H1 (cell line): ENCODE measurements around the gene RXFP4. TPM values are rescaled to one million over a fixed set of nuclear protein-coding genes. Genes with fewer than 3 reads are reported as not detected.

Experiments used
- CTCF ChIA-PET: fragments of 300-600 bp; sonication (Branson Sonifier 250); formaldehyde crosslinking; loops from one replicate; lab custom pipeline; 2021; ENCODE audit not compliant: partially characterized antibody; lab: Charles Lee
- POLR2A ChIA-PET: fragments of 300-600 bp; sonication (Branson Sonifier 250); formaldehyde crosslinking; loops from one replicate; lab custom pipeline; 2021; ENCODE audit warnings: inconsistent platforms; ENCODE audit not compliant: partially characterized antibody; lab: Charles Lee
- DNase-seq, 2 experiments: peaks; one replicate each; pipeline versions ENCODE4 v3.0.0 to v3.0.0-alpha.2; 2010 to 2022; ENCODE audit warnings: low spot score in 2 of 2, low read depth in 1 of 2, mixed read lengths in 1 of 2
- FAIRE-seq: peaks from 2 replicates; lab custom pipeline; 2011; peaks lifted over from hg19 to GRCh38; lab: Jason Lieb, UNC
- H2AFZ ChIP-seq: 2 replicates; pipeline ENCODE4 v1.8.1; 2012; ENCODE audit warnings: low read length, inconsistent platforms
- H2AK5ac ChIP-seq: 2 replicates; pipeline ENCODE4 v1.6.1; 2013; ENCODE audit warnings: low read depth, low read length
- H2BK120ac ChIP-seq: replicated peaks from 2 replicates; pipeline ENCODE3; 2013; ENCODE audit warnings: low read depth, low read length, inconsistent platforms
- H2BK12ac ChIP-seq: 2 replicates; pipeline ENCODE4 v1.6.1; 2013; ENCODE audit warnings: low read depth, low read length
- H2BK15ac ChIP-seq: 2 replicates; pipeline ENCODE4 v1.6.1; 2013; ENCODE audit warnings: low read length
- H2BK20ac ChIP-seq: 2 replicates; pipeline ENCODE4 v1.6.1; 2013; ENCODE audit warnings: low read length
- H2BK5ac ChIP-seq: 2 replicates; pipeline ENCODE4 v1.6.1; 2013; ENCODE audit warnings: low read depth, low read length
- H3K14ac ChIP-seq: 2 replicates; pipeline ENCODE4 v1.6.1; 2013; ENCODE audit warnings: inconsistent platforms; ENCODE audit not compliant: insufficient read length
- H3K18ac ChIP-seq: 2 replicates; pipeline ENCODE4 v1.6.1; 2013; ENCODE audit warnings: low read length; ENCODE audit errors: extremely low read depth
- H3K23ac ChIP-seq: 2 replicates; pipeline ENCODE4 v1.6.1; 2013; ENCODE audit warnings: inconsistent platforms; ENCODE audit not compliant: insufficient read length
- H3K23me2 ChIP-seq: 2 replicates; pipeline ENCODE4 v1.6.1; 2013; ENCODE audit warnings: low read depth, low read length
- H3K27ac ChIP-seq: 2 replicates; pipeline ENCODE4 v1.6.1; 2011; ENCODE audit warnings: low read depth, low read length, inconsistent platforms
- H3K27me3 ChIP-seq, 4 experiments: replicated peaks in 1 of 4; 1 replicate in 1 of 4; 2 replicates in 3 of 4; pipeline versions ENCODE4 v1.6.1 to v1.8.1; 2011 to 2013; ENCODE audit warnings: low read length in 3 of 4, mild to moderate bottlenecking in 3 of 4, inconsistent platforms in 2 of 4, mixed read lengths in 2 of 4, moderate library complexity in 1 of 4; ENCODE audit not compliant: control insufficient read depth in 3 of 4, insufficient read depth in 3 of 4; ENCODE audit errors: extremely low read depth in 1 of 4
- H3K36me3 ChIP-seq, 4 experiments: 2 replicates each; pipeline versions ENCODE4 v1.6.1 to v1.8.1; 2011 to 2013; ENCODE audit warnings: mild to moderate bottlenecking in 4 of 4, low read length in 3 of 4, moderate library complexity in 2 of 4, control low read depth in 1 of 4, inconsistent platforms in 1 of 4; ENCODE audit not compliant: insufficient read depth in 4 of 4, control insufficient read depth in 2 of 4
- H3K4ac ChIP-seq: replicated peaks from 2 replicates; pipeline ENCODE3; 2013; ENCODE audit warnings: low read length, low read depth, mixed read lengths, inconsistent platforms; ENCODE audit not compliant: insufficient read length
- H3K4me1 ChIP-seq, 4 experiments: replicated peaks in 1 of 4; 1 replicate in 1 of 4; 2 replicates in 3 of 4; pipeline versions ENCODE4 v1.6.1 to v1.8.1; 2011 to 2013; ENCODE audit warnings: low read length in 3 of 4, inconsistent platforms in 2 of 4, mixed read lengths in 1 of 4; ENCODE audit not compliant: insufficient read depth in 4 of 4, control insufficient read depth in 3 of 4
- H3K4me2 ChIP-seq, 2 experiments: 2 replicates each; pipeline versions ENCODE4 v1.6.1 to v1.8.1; 2011 to 2013; ENCODE audit warnings: low read depth in 2 of 2, low read length in 2 of 2, control low read depth in 1 of 2, inconsistent platforms in 1 of 2, mild to moderate bottlenecking in 1 of 2; ENCODE audit not compliant: insufficient read depth in 1 of 2
- H3K4me3 ChIP-seq, 4 experiments: fragments of 200-600, 300-600 bp in 1 of 4; sonication (generic), shearing (Covaris generic), sonication (Bioruptor Twin) in 1 of 4; 2 replicates each; pipeline versions ENCODE4 v1.5.1 to v1.8.1; 2011 to 2016; ENCODE audit warnings: low read length in 4 of 4, low read depth in 3 of 4, control low read depth in 2 of 4, inconsistent platforms in 2 of 4, mild to moderate bottlenecking in 2 of 4, mixed read lengths in 1 of 4, moderate library complexity in 1 of 4; ENCODE audit not compliant: insufficient read depth in 2 of 4; ENCODE audit errors: extremely low read depth in 1 of 4
- H3K56ac ChIP-seq: replicated peaks from 2 replicates; pipeline ENCODE3; 2013; ENCODE audit warnings: low read depth, mild to moderate bottlenecking, mixed read lengths, low read length, inconsistent platforms; ENCODE audit not compliant: insufficient read length
- H3K79me1 ChIP-seq: 2 replicates; pipeline ENCODE4 v1.6.1; 2013; ENCODE audit warnings: low read depth, low read length, control low read depth
- H3K79me2 ChIP-seq, 2 experiments: 2 replicates each; pipeline versions ENCODE4 v1.6.1 to v1.8.1; 2012 to 2013; ENCODE audit warnings: low read length in 2 of 2, mild to moderate bottlenecking in 2 of 2, inconsistent platforms in 1 of 2; ENCODE audit not compliant: insufficient read depth in 2 of 2, control insufficient read depth in 1 of 2
- H3K9ac ChIP-seq, 4 experiments: replicated peaks in 1 of 4; 1 replicate in 1 of 4; 2 replicates in 3 of 4; pipeline versions ENCODE4 v1.6.1 to v1.8.1; 2011 to 2013; ENCODE audit warnings: low read depth in 3 of 4, low read length in 3 of 4, control low read depth in 2 of 4, mild to moderate bottlenecking in 2 of 4, moderate library complexity in 2 of 4, inconsistent platforms in 1 of 4; ENCODE audit errors: extremely low read depth in 1 of 4
- H3K9me3 ChIP-seq, 2 experiments: 2 replicates each; pipeline versions ENCODE4 v1.6.1 to v1.8.1; 2012 to 2013; ENCODE audit warnings: mild to moderate bottlenecking in 2 of 2, moderate library complexity in 2 of 2, control low read depth in 1 of 2, inconsistent platforms in 1 of 2, low read depth in 1 of 2, low read length in 1 of 2, mixed read lengths in 1 of 2; ENCODE audit not compliant: insufficient read depth in 2 of 2
- H4K20me1 ChIP-seq, 2 experiments: replicated peaks in 1 of 2; 2 replicates each; pipeline versions ENCODE3 to v1.8.1; 2011 to 2013; ENCODE audit warnings: inconsistent platforms in 2 of 2, low read length in 2 of 2, mild to moderate bottlenecking in 1 of 2; ENCODE audit not compliant: insufficient read depth in 2 of 2, control insufficient read depth in 1 of 2
- H4K5ac ChIP-seq: 2 replicates; pipeline ENCODE4 v1.6.1; 2013; ENCODE audit warnings: low read length, low read depth, mixed read lengths, inconsistent platforms; ENCODE audit not compliant: insufficient read length
- H4K8ac ChIP-seq: 2 replicates; pipeline ENCODE4 v1.8.0; 2013; ENCODE audit warnings: mild to moderate bottlenecking, moderate library complexity, low read length, inconsistent platforms; ENCODE audit not compliant: insufficient read depth; ENCODE audit errors: extremely low read depth
- H4K91ac ChIP-seq: replicated peaks from 2 replicates; pipeline ENCODE3; 2013; ENCODE audit warnings: low read length, mixed read lengths, inconsistent platforms; ENCODE audit not compliant: insufficient read length
- ASH2L ChIP-seq: fragments of 200-600, 300-600 bp; sonication (generic); IDR thresholded peaks from one replicate; pipeline ENCODE4 v1.7.1; 2017; ENCODE audit warnings: low read length
- BACH1 ChIP-seq: IDR thresholded peaks from 2 replicates; pipeline ENCODE4 v1.6.1; 2012; ENCODE audit warnings: low read length, improper control_type of control experiment
- CBX5 ChIP-seq: fragments of 300-800, 300-1000 bp; sonication (generic); IDR thresholded peaks from 2 replicates; pipeline ENCODE4 v1.7.1; 2016; ENCODE audit warnings: antibody characterized with exemption, low read length, low read depth
- CHD2 ChIP-seq: IDR thresholded peaks from 2 replicates; pipeline ENCODE4 v1.6.1; 2012; ENCODE audit warnings: low read length, improper control_type of control experiment
- FOSL1 ChIP-seq: IDR thresholded peaks from 2 replicates; pipeline ENCODE4 v1.6.1; 2011; ENCODE audit warnings: mild to moderate bottlenecking, low read depth, low read length, moderate library complexity; ENCODE audit not compliant: insufficient read depth
- GTF2F1 ChIP-seq: IDR thresholded peaks from 2 replicates; pipeline ENCODE4 v1.6.1; 2012; ENCODE audit warnings: low read depth, low read length, improper control_type of control experiment, borderline replicate concordance
- KDM1A ChIP-seq: fragments of 200-600, 300-600 bp; sonication (generic); IDR thresholded peaks from 2 replicates; pipeline ENCODE4 v1.7.1; 2016; ENCODE audit warnings: mild to moderate bottlenecking, low read length, borderline replicate concordance
- PHF8 ChIP-seq: fragments of 200-600 bp; sonication (generic); conservative IDR thresholded peaks from 2 replicates; pipeline ENCODE4 v1.7.1; 2012; ENCODE audit warnings: low read depth, mild to moderate bottlenecking, inconsistent platforms, low read length, moderate library complexity
- POLR2AphosphoS5 ChIP-seq: IDR thresholded peaks from 2 replicates; pipeline ENCODE4 v1.6.1; 2011; ENCODE audit warnings: low read depth, low read length
- SP2 ChIP-seq: IDR thresholded peaks from 2 replicates; pipeline ENCODE4 v1.6.1; 2012; ENCODE audit warnings: mild to moderate bottlenecking, low read length, inconsistent platforms
- YY1 ChIP-seq: IDR thresholded peaks from 2 replicates; pipeline ENCODE4 v1.6.1; 2011; ENCODE audit warnings: low read depth, mild to moderate bottlenecking, low read length
- WGBS, 2 experiments: shearing (Covaris generic) in 1 of 2; methylation state at CpG; one replicate each; pipeline versions ENCODE4 v1.1.6 to v1.1.7; 2013 to 2015; ENCODE audit warnings: low lambda C conversion rate in 2 of 2, mixed read lengths in 2 of 2, inconsistent platforms in 1 of 2, low coverage in 1 of 2, missing lambda C conversion rate in 1 of 2; ENCODE audit not compliant: insufficient replicate concordance in 2 of 2, insufficient coverage in 1 of 2, insufficient read length in 1 of 2; ENCODE audit errors: extremely low coverage in 1 of 2, missing lambda C conversion rate in 1 of 2; 5-methylcytosine and 5-hydroxymethylcytosine counted together
- polyA plus RNA-seq, 7 experiments: library from polyadenylated mRNA; depleted of rRNA in 3 of 7; stranded (reverse) in 5 of 7; unstranded in 2 of 7; fragments of >200 nt in 5 of 7; fragments of 200-250 nt in 2 of 7; gene quantifications; 1 replicate in 5 of 7; 2 replicates in 1 of 7; 4 replicates in 1 of 7; pipeline versions ENCODE4 v1.2.1 to v1.2.3, GENCODE V29; 2011 to 2013; ENCODE audit warnings: missing spikeins in 2 of 7, mixed read lengths in 2 of 7
- total RNA-seq: library from RNA; stranded (reverse); fragmentation: NEBNext Ultra II Directional; extraction: Animal tissue kit (Norgen Biotek cat#: 25700); gene quantifications from 2 replicates; pipeline ENCODE4 v1.2.1, GENCODE V29; 2021
- TF ChIP-seq, protein P1 (sequence below): IDR thresholded peaks from 2 replicates; pipeline ENCODE4 v1.6.1; 2012; ENCODE audit warnings: low read length, inconsistent platforms
- TF ChIP-seq, protein P2 (sequence below): IDR thresholded peaks from 2 replicates; pipeline ENCODE4 v1.6.1; 2012; ENCODE audit warnings: inconsistent platforms

The RXFP4 gene
- total and polyA plus RNA-seq, 2 of the 8 experiments (the other 6 are each of a cell fraction or from before 2014, with no cell fraction given): not detected

GRCh38 chr1:155920717-155921116 is 20.7 kb upstream of the RXFP4 start:
- Histone ChIP-seq H3K23ac (no peak overlapping the region), H2BK12ac (no peak overlapping the region), H3K27ac (no peak overlapping the region), H3K4ac (no peak overlapping the region), H3K4me1 (no peaks in the 10 kb centered on the region), H4K8ac (no peak overlapping the region), H2AK5ac (no peak overlapping the region), H3K56ac (no peak overlapping the region), H3K36me3 (peaks cover 40 to 99% (median 83%) of the 10 kb centered on the region in 4 experiments), H3K79me2 (no peaks in the 10 kb centered on the region), H3K14ac (no peak overlapping the region), H2BK15ac (no peak overlapping the region), H2AFZ (no peak overlapping the region), H4K5ac (no peak overlapping the region), H3K4me2 (no peak overlapping the region), H3K23me2 (no peaks in the 10 kb centered on the region), H4K91ac (no peak overlapping the region), H3K9me3 (no peaks in the 10 kb centered on the region), H2BK20ac (no peak overlapping the region), H4K20me1 (peaks cover 1 to 12% of the 10 kb centered on the region in 2 experiments), H3K18ac (no peak overlapping the region), H2BK120ac (no peak overlapping the region), H3K79me1 (no peaks in the 10 kb centered on the region; the same call in 1 of the 2 replicates), H2BK5ac (no peak overlapping the region), H3K4me3 (no peak overlapping the region), H3K27me3 (no peaks in the 10 kb centered on the region), H3K9ac (no peak overlapping the region)
- CTCF ChIA-PET: interaction anchor here (0.8 kb wide), 1 partner anchor 48 kb away, joined by 5 read pairs; no protein-coding TSS in a partner anchor
- FAIRE-seq (no peak), DNase-seq (no peak)
- POLR2A ChIA-PET: interaction anchor here (1.1 to 11.7 kb wide), 4 partner anchors 6 to 27 kb away, joined by 3 to 109 read pairs (median 32); partner anchors contain the start of gene KHDC4
- 96% methylated on average over 3 of the region's 3 CpGs; no CpG with 5 or more reads in 1 of the 2 experiments for WGBS, 2 experiments
- TF ChIP-seq, protein P1, sequence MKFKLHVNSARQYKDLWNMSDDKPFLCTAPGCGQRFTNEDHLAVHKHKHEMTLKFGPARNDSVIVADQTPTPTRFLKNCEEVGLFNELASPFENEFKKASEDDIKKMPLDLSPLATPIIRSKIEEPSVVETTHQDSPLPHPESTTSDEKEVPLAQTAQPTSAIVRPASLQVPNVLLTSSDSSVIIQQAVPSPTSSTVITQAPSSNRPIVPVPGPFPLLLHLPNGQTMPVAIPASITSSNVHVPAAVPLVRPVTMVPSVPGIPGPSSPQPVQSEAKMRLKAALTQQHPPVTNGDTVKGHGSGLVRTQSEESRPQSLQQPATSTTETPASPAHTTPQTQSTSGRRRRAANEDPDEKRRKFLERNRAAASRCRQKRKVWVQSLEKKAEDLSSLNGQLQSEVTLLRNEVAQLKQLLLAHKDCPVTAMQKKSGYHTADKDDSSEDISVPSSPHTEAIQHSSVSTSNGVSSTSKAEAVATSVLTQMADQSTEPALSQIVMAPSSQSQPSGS: no peak
- TF ChIP-seq, protein P2, sequence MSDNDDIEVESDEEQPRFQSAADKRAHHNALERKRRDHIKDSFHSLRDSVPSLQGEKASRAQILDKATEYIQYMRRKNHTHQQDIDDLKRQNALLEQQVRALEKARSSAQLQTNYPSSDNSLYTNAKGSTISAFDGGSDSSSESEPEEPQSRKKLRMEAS: no peak
- TF ChIP-seq ASH2L (no peak), CHD2 (no peak), FOSL1 (no peak), GTF2F1 (no peak), SP2 (no peak), YY1 (no peak), PHF8 (no peak), KDM1A (no peak), POLR2AphosphoS5 (no peak), BACH1 (no peak), CBX5 (no peak)
